Middle frontal gyrus (tissue), 1 donor: Measurements from ENCODE around the gene WDR38.

Source experiments
- DNase-seq: peaks from one replicate; pipeline ENCODE4 v3.0.0-alpha.2; 2015; ENCODE audit warnings: low spot score; ENCODE audit errors: extremely low spot score

The WDR38 gene

GRCh38 chr9:124882231-124882630 lies 29.0 kb downstream of the WDR38 start:
- DNase-seq: no peak

GRCh38 chr9:124884376-124884775 lies 31.1 kb downstream of the WDR38 start:
- no peak for DNase-seq

GRCh38 chr9:124885551-124885950 lies 32.3 kb downstream of the WDR38 start:
- DNase-seq: no peak

GRCh38 chr9:124886461-124886860 lies 33.2 kb downstream of the WDR38 start:
- no peak for DNase-seq

GRCh38 chr9:124886866-124887492 lies 33.7 kb downstream of the WDR38 start:
- no peak for DNase-seq

GRCh38 chr9:124887832-124888231 lies 34.6 kb downstream of the WDR38 start:
- no peak for DNase-seq

- no peak for DNase-seq
Measured at GRCh38 chr9:124889006-124889405, 35.7 kb downstream of the WDR38 start.

- no peak for DNase-seq
Measured at GRCh38 chr9:124890179-124890578, 36.9 kb downstream of the WDR38 start.

- no peak for DNase-seq
Measured at GRCh38 chr9:124894035-124894740, 40.9 kb downstream of the WDR38 start.

- DNase-seq: peak; percentile 13
Measured at GRCh38 chr9:124894741-124895170, 41.5 kb downstream of the WDR38 start.

- no peak for DNase-seq
Measured at GRCh38 chr9:124897570-124898460, 44.6 kb downstream of the WDR38 start.

GRCh38 chr9:124899845-124900244 lies 46.6 kb downstream of the WDR38 start:
- no peak for DNase-seq

GRCh38 chr9:124906966-124907365 lies 53.7 kb downstream of the WDR38 start:
- DNase-seq: no peak
